Activated T-cell treated with anti-CD3 and anti-CD28 coated beads, Interleukin-2, amount 50 U/mL, for 48 hours (primary cell): ENCODE data around the gene USP6NL.

Experiments
- DNase-seq, 2 experiments: peaks; one replicate each; pipeline ENCODE4 v3.0.0-alpha.2; 2020

Gene USP6NL

GRCh38 chr10:11472158-11472753, 139.2 kb downstream of the USP6NL start:
- peak; percentile 83 for DNase-seq

DNA sequence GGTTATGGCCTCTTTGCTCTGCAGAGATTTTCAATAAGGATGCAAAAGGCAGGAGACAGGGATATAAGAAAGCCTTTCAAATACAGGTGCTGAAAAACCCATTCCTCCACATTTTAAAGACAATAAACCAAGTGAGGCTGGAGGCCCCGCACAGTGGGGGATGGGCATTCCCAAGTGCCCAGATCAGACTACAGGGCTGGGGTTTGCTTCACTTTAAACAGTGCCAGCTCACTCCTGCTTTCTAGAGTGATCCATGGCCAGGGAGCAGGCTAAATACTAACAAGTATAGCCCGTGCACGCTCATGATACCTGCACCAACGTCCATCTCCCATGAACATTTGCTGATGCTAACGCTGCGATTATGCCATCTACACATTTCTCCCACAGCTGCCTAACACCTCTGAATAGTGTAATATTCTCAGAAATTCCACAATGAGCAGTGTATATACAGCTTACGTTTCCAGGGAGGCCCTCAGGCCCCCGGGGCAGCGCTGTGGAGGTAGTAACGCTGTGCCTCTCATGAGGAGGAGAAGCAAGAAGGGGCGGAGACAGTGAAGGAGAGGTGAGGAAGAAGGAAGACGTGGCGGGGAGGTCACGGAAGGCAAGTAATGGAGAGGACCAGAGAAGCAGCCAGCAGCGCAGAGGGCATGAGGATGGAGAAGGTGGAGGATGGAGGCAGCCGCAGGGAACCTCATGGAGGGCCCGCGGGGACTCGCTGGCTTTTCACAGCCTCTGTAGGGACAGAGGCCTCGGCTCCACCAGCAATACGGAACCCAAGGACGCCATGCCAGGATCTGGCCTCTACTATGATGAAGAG, 141.7 kb downstream of the USP6NL start:
- no peak for DNase-seq

- no peak for DNase-seq
These were observed 143.2 kb downstream of the USP6NL start for GRCh38 chr10:11468126-11468742.

DNA sequence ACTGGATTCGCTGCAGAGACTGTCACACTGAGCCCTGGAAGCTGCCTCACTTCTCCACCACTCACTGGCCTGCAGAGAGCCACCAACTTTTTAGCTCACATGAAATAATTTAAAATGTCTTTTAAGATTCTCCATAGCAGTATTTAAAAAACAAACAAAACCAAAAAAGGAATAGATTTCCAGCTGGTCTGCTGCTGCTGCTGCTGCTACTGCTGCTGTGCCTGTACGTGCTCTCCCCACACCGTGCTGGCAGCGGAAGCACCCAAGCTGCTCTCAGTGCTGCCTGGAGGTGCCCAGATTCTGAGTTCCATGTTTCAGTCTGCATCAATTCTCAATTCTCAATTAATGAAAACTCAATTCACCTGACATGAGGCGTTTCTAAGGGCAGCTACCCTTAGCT, 146.0 kb downstream of the USP6NL start:
- no peak for DNase-seq

- no peak for DNase-seq
These were observed 148.3 kb downstream of the USP6NL start for GRCh38 chr10:11463111-11463510.

DNA sequence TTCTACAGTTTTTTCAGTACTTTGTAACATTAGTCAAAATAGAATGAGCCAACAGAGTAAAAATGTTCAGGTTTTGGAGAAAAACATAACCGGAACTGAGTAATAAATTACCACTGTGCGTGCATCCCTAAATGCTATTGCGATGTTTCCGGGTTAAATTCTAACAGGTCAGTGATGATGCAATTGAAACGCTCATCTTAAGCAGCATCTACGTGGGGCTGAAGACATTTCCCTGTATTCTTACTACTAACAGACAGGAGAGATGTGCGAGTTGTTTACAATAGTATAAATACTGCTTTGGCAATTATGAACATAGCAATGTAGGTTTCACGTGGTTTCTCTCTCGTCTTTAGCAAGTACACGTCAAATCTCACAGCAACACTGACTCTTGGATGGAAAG, 149.4 kb downstream of the USP6NL start:
- DNase-seq = no peak

DNA sequence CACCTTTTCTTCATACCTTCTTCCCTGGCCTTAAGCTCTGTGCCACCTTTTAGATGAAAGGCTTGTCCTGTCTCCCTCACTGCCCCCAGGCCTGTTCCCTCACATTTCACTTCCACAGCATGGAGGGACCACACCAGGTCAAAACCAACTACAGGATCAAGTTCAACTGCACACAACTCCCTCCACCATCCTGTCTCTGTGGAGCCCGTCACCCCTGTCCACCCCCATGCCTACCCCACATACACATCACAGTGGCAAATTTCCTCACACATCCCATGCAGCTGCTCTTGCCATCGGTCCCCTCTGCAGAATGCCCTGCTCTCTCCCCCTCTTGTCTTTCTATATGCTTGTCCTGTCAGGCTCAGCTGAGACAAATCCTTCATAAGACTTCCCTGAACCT, 154.1 kb downstream of the USP6NL start:
- DNase-seq = no peak

- peak in 1 of 2 experiments; percentile 25 for DNase-seq
These were observed 156.4 kb downstream of the USP6NL start for GRCh38 chr10:11454958-11455566.

GRCh38 chr10:11454160-11454559, 157.3 kb downstream of the USP6NL start:
- DNase-seq = no peak

DNA sequence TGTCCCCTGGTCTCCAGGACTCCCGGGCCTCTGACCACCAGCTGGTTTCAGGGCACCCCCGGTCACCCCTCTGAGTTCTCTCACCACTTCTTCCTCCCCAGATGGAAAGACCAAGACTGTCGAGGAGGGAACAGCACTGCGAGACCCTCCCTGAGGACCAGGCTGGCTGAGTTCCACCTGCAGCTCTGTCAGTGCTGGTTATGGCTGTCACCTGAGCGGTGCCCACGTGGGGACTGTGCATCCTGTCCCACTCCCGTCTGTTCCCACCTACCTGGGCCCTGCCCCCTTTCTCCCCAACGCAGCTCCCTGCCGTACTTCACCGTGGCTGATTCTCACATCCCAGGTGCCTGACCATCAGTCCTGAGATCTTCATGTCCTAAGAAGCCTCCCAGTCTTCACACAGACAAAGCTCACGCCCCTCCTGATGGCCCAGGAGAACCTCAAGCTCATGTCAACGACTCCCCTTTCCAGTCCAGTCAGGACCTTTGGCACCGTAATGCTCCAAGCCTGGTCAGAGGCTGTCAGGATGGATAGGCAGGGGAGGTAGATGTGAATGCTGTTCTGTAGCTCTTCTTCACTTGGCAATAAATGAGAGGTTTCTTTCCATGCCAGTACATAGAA, 159.7 kb downstream of the USP6NL start:
- peak in 1 of 2 experiments; percentile 10 for DNase-seq

DNA sequence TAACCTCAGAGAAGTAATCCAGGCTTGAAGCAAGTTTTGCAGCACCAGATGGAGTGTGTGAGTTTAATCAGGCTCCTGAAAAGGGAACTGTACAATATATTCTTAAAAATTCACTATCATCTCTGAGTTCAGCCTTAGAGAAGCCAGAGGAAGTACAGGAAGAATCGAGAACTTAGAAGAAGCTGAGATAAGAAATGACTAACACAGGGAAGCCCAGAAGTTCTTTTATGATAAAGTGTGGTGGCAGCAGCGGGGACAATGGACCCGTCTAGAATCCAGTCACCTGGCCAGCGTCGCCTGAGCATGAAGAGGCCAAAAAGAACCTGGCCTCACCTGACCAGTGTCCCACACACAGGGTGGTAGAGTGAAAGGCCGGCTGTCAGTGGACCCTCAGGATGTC, 161.0 kb downstream of the USP6NL start:
- DNase-seq = peak in 1 of 2 experiments; percentile 11

- no peak for DNase-seq
These were observed 161.7 kb downstream of the USP6NL start for GRCh38 chr10:11449761-11450160.

DNA sequence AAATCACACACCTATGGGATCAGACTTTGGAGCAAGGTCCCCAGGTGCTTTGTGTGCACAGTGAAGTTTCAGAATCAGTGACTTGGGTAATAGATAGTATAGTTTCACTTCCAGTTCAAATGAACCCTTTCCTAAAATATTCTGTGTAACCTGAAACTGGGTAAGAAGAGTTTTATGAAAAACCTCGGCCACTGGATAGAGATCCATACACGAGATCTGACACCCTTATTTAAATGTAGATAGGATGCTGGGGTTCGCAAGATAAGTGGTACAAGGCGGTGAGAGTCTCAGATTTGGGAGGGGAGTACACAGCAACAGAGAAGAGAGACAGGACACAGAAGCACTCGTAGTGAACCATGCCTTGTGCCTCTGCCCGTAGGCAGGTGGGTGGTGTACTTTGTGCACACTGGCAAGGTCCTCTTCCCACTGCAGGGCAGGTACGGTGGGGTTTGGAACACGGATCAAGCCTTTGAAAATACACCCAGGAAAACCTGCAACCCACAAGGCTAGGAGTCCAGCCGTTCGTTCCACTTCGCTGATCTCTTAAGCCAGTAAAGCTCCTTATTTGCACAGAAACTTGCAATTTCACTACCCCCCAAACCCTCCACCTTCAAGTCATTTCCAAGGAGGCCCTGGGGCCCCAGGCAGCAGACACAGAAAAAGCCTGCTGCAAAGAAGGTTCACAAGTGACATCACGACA, 162.8 kb downstream of the USP6NL start:
- peak; percentile 13 to 16 for DNase-seq

DNA sequence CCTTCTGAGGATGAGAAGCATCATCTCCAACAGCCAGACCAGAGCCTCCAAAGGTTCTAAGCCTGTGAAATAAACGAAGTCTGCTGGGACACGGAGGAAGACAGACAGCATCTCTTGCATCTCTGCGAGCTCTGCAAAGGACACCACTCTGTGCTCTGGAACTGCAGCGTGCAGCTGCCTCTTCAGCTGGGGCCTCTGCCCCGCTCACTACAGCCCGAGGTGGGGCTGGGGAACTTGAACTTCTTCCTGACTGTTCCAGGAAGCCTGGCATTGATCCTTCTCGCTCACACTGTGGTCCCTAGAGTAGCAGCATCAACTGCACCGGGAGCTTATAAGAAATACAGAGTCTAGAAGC, 163.3 kb downstream of the USP6NL start:
- DNase-seq = peak; percentile 16

GRCh38 chr10:11447586-11447985, 163.9 kb downstream of the USP6NL start:
- DNase-seq = no peak

DNA sequence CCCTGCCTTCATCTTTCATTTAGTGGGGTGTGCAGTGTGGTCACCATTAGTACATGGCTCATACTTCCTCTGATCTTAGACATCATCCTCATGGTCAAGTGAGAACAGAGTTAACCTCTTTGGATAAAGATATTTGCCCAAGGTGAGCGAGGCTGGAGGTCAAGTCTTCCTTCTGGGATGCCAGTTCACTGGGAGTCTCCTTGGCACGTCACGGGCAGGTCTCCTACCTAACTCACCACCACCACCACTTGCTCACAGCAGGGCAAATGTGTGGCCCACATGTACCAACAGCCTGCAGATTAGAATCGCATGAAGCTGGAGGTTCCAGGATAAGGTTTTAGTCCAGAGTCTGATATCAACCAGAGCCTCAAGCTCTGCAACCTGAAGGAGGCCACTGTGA, 164.6 kb downstream of the USP6NL start:
- peak in 1 of 2 experiments; percentile 7 for DNase-seq

- DNase-seq = peak in 1 of 2 experiments; percentile 15
These were observed 165.3 kb downstream of the USP6NL start for GRCh38 chr10:11446133-11446532.

DNA sequence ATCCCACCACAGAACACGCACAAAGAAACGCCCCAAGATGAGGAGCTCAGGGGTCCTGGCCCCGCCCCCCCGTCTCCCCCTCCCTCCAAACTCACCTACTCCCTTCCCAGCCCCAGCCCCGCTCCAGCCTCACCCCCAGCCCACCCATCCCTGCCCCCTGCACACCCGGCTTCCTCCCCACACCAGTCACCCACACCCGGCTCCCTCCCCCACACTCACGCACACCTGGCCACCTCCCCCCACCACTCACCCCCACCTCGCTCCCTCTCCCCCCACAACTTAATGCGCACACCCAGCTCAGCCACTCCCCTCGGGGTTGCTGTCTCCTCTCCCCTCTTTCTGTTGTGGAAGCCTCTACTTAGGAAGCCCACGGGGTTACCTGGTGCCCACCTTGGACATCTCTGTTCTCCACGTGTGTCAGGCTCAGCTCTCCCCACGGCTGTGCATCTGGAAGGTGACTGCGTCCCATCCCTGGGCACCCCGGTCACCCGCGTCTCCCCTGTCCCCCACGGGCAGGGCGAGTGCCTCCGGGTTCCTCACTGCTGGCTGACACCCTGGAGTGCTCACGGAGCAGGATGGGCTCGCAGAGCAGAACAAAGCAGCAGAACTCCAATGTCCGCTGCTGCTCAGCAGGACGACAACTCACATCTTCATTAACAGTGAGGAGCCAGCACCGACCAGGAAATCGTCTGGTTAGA, 166.8 kb downstream of the USP6NL start:
- DNase-seq = peak in 1 of 2 experiments; percentile 16

DNA sequence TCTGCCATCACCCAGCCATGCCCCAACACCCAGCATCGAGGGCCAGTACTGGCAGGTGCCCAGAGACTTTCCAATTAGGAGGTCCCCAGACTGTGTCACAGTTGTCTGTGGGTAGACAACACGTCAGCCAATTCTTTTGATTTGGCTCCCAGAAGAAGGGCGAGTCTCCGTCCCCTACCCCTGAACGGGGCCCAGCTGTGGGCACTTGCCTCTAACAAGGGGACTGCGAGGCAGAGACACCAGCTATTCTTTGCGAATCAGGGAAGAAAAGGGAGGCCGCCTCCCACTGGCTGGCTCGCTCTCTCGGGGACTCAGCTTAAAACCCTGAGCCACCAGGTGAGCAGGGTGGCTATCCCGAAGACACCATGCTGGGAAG, 167.3 kb downstream of the USP6NL start:
- DNase-seq = peak in 1 of 2 experiments; percentile 17

GRCh38 chr10:11443468-11444154, 167.8 kb downstream of the USP6NL start:
- DNase-seq = no peak
